A673 (cell line): ENCODE results near the gene BLCAP.

Experiments used
- EZH2 ChIP-seq: fragments of 200-600 bp; sonication (generic); IDR thresholded peaks from 2 replicates; pipeline ENCODE4 v1.6.1; 2017; ENCODE audit warnings: borderline replicate concordance, low read depth, mild to moderate bottlenecking, mixed read lengths, antibody characterized with exemption, low read length; ENCODE audit not compliant: poor library complexity, severe bottlenecking
- TF ChIP-seq, protein P1 (sequence below): fragments of 300-800, 200-600 bp; sonication (generic); conservative IDR thresholded peaks from 2 replicates; pipeline ENCODE4 v1.5.1; 2017; ENCODE audit warnings: low read depth, mild to moderate bottlenecking, antibody characterized with exemption, low read length, moderate library complexity, mixed read lengths

DNA sequence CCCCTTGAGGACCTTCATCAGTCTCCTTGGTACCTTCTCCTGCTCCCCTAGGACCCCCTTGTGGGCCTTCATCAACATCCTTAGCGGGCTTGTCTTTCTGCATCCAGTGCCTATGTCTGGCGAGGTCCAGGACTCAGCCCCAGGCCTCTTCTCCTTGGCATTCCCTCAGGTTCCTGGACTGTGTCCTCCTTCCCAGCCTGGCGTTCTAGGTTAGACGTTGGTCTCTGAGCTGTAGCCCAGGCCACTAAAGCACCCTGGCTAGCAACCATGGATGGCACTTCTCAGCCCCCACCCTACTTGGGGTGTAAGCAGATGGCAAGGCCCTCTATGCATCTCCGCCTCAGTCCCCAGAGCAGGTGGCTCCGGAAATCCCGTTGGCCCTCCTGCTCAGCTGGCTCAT is 58.1 kb downstream of the BLCAP start:
- TF ChIP-seq, protein P1, sequence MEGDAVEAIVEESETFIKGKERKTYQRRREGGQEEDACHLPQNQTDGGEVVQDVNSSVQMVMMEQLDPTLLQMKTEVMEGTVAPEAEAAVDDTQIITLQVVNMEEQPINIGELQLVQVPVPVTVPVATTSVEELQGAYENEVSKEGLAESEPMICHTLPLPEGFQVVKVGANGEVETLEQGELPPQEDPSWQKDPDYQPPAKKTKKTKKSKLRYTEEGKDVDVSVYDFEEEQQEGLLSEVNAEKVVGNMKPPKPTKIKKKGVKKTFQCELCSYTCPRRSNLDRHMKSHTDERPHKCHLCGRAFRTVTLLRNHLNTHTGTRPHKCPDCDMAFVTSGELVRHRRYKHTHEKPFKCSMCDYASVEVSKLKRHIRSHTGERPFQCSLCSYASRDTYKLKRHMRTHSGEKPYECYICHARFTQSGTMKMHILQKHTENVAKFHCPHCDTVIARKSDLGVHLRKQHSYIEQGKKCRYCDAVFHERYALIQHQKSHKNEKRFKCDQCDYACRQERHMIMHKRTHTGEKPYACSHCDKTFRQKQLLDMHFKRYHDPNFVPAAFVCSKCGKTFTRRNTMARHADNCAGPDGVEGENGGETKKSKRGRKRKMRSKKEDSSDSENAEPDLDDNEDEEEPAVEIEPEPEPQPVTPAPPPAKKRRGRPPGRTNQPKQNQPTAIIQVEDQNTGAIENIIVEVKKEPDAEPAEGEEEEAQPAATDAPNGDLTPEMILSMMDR: no peak
- no peak for TF ChIP-seq EZH2
